Measurements from ENCODE around the gene WDR26.
"Not testable (repeated sequence)": the region's sequence is repeated elsewhere in the genome, so short reads cannot be mapped to it uniquely, and the experiment has no call there.

Gene WDR26

DNA sequence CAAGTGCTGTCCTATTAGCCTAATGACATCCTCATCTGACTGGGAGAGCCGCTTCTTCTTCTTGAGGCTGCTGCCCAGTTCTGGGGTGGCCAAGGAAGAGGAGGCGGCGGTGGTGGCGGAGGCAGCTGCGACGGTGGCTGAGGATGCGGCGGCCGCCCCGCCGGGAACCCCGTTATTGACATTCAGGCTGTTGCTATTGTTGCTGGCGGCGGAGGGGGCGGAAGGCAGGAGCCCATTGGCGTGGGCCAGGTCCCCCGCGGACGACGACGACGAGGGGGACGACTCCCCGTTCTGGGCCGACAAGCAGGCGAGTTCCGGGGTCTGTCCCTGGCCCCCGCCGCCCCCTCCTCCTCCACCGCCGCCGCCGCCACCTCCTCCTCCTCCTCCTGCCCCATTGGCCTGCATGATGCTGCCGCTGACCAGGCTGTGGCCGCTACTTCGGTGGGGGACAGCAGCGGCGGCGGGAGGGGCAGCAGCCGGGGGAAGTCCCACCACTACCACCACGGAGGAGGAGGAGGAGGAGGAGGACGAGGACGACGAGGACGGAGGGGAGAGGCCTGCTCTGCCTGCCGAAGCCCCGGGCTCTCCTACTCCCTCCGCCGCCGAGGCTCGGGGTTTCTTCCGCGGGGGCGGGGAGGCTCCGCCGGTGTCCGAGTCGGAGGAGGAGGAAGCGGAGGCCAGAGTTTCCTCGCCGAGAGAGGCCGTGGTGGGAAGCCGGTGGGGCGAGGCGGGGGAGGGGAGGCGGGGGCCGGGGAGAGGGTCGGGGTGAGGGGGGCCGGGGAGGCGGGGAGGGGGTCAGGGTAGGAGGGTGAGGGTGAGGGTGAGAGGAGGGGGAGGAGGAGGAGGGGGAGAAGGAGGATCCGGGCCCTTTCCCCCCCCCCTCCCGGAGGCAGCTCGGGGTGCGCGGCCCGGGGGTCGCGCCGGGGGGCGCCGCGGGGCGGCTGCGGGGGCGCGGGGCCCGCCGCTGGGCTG lies 610 bp downstream of the WDR26 start:
- peak in 34 of 56 donors; percentile 23 to 82 (median 56) for DNase-seq

DNA sequence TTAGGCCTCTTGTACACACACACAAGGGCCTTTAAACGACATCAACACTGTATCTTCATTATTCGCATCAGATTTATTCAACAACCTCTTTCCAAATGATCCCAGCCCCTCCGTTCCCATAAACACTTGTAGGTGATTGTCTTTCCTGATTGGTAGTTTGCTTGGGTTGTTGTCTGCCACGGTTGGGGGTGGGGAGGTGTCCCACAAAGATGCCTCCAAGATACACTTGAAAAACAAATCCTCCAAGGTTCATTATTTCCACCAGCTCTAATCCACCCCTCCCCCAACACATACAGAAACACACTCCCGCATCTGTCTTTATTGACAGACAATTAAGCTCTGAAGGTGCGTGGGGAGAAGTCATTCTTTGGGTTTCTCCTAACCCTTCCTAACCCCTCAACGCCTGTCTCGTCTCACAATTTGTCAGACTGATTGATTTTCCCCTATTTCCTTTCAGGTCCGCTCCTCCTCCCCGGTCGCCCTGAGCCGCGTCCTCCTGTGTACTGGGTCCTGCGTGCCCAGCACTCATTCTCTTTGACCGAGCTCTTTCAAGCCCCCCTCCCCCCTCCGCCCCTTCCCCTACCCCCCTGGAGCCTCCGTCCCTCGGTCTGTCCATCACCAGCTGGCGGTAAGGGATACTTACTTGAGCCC lies 1.4 kb downstream of the WDR26 start:
- DNase-seq, result peak in 13 of 56 donors; percentile 19 to 60 (median 42)

DNA sequence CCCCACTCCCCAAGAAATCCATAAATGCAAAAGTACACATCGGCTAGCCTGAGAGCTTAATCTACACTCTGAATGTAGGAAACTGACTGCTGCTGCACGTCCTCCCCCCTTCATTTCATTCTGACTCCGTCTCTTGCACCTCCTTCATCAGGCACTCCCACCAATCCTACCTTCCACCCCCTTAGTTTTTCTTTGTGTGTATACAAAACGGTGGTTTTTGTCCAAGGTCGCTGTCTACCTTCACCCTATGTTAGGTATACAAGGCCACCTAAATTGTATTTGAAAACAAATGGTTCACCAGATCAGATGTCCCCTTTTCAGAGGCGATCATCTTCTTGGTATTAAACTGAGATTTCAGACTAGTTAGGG lies 1.9 kb downstream of the WDR26 start:
- DNase-seq, result peak in 2 of 56 donors; percentile 2 to 49

DNA sequence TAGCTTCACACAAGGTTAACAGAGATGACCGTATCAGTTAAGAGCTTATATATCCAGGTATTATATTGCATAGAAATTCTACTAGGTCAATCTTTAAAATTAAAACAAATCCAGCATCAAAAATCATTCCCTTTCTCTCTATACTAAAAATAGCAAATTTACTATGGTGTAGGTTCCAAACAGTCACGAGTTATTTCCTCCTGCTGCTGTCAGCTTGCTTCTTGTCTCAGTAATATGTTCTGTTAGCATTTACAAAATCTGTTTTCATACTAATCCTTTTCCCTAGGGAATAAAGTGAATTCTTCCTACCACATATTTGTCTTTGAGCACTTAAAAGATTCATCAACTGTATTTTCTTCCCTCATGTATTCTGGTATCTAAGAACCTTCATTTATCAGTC lies 2.5 kb downstream of the WDR26 start:
- no peak for DNase-seq

DNA sequence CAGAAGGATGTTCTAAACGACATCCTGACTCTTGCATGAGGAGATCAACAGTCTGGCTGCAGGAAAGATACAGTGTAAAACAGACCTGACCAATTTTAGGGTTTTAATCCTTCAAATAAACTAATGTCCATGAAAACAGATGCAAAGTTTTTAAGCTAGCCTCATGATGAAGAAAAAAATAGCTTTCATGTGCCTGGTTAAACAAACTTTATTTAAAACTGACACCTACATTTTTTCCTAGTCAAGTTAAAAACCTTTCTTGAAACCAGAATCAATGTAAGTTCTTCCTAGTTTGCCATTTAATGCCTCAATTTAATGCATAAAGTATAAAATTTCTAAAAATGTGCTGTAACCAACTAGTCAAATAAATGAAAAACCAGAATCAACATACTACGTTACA lies 2.9 kb downstream of the WDR26 start:
- DNase-seq, result no peak

DNA sequence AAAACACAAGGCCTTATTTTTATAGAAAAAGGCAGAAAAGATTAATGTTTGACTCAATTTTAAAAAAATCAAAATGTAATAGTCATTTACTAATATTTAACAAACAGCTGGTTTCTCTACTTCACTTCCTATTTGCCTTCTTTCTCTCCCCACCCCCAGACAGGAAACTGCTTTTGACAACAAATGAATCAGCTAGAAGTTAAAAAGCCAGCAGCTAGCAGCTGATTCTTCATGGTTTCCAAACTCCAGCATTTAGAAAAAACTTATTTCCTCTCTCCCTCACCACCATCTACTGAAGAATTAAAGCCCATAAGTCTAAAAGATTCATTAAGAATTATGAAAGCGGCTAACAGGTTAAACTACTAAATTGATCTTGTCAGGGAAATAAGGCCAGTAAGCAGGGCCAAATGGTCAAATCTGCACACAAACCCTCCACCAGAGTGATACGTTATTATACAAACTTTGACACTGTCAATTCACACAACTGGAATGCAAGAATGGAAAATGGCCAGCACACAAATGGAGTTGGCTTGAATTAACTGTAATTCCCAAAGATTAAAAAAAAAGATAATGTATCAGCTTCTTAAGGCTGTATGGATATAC lies 4.0 kb downstream of the WDR26 start:
- DNase-seq, result no peak

DNA sequence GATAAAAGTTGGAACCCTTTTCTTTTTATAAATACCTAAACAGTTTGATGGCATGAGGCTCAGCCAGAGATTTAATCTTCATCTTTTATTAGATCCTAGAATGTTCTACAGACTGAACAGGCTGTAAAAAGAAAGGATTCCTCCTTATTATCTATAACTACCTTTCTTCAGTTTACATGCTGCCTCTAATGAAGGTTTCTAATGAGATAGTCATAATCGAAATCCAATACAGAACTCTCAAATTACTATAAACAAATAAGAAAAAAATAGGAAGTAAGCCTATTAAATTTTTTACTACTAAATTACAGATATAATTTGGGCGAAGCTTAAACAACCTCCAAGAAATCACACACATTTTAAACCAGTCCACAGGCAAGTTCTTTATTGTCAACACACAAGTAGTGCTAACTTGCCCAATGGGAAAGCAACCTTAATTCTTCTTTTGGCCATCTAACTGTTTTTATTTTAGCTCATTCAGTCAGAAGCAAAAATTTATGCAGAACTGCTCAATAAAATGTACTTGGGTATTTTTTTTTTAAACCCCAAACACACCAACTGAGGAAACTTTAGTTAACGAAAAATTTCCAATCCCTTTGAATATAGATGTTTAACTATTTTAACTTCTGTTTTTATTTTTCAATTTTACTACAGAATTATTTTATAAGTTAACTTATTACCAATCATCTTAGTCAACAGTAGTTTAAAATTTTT lies 4.8 kb downstream of the WDR26 start:
- no peak for DNase-seq

DNA sequence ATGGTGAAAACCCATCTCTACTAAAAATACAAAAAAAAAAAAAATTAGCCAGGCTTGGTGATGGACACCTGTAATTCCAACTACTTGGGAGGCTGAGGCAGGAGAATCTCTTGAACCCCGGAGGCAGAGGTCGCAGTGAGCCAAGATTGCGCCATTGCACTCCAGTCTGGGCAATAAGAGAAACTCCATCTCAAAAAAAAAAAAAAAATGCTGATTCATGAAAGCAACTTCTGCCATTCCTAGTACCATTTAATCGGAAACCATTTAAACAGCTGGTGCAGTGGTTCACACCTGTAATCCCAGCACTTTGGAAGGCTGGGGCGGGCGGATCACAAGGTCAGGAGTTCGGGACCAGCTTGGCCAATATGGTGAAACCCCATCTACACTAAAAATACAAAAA lies 5.9 kb downstream of the WDR26 start:
- DNase-seq, result not testable (repeated sequence)

DNA sequence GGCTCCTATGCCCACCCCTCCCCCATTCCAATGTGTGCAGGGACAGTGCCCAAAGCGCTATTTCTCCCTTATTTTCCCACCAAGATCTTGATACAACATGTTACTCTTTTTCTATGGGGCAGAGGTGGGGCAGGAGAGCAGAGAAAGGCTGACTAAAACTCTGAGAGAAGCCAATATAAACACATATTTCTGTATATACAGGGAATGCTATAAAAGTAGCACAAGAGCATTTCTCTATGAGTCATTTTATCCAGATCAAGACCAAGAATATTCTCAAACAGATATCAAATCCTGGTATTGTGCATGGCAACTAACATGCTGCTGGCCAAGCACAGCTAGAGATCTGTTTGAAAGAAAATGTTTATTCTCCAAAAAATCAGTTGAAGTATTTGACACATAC lies 7.3 kb downstream of the WDR26 start:
- no peak for DNase-seq

DNA sequence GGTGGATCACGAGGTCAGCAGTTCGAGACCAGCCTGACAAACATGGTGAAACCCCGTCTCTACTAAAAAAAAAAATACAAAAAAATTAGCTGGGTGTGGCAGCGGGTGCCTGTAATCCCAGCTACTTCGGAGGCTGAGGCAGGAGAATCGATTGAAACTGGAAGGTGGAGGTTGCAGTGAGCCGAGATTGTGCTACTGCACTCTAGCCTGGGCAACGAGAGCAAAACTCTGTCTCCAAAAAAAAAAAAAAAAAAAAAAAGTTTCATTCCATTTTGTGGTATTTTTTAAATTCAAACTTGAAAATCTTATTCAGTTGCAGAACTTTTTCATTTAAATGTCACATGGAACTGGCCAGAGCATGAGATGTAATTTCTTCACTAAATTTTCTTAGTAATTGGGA lies 7.7 kb downstream of the WDR26 start:
- not testable (repeated sequence) for DNase-seq

DNA sequence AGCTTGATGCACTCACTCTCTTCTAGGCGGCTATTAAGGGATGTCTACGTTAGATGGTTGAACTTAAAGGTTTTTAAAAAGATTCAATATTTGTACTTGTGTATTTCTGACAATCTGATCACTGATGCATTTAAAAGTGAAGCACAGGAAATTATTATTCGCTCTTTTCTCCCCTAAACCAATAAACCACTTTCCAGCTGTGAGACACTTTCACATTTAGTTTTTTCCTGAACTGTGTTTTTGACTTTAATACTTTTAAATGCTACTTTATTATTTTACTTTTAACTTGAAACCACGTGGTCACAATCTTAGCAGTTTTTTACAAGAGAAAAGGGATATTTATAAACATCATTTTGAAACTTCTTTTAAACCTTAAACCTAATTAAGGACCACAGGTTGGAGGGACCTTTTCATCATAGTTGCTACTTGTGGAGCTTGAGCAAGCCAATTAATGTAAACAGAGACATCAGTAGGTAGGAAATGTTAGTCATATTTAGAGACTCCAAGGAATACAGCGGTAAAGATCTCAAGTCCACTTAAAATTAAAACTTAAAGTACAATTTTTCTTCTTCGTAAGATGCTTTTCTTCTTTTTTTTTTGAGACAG lies 9.2 kb downstream of the WDR26 start:
- no peak for DNase-seq

DNA sequence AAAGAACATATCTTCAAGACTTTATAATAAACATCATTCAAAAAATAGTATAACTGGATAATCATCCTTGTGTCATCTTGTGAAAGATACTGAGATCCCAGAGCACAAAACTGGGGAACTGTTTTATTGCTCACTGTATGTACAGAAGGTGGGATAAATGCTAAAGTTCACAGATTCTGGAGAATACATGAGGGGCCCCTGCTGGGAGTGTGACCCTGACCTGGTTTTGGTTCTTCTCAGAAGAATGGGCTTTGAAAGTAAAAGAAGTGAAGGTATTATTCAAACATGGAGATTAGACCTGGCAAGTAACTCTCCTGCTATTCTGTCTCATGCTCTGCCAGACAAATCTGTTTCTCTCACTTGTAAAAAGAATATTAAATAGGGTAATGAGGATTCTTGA lies 14.5 kb downstream of the WDR26 start:
- no peak for DNase-seq

DNA sequence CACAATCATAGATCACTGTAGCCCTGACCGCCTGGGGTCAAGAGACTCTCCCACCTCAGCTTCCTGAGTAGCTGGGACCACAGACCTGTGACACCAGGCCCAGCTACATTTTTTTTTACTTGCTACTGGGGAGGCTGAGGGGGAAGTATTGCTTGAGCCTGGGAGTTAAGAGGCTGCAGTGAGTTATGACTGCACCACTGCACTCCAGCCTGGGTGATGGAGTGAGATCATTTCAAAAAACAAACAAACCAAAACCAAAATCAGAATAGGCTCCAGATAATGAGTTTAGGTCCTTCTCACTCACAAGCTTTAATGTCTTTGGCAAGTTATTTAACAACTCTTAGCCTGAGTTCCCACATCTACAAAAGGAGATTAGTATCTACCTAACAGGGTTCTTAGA lies 22.8 kb downstream of the WDR26 start:
- no peak for DNase-seq

DNA sequence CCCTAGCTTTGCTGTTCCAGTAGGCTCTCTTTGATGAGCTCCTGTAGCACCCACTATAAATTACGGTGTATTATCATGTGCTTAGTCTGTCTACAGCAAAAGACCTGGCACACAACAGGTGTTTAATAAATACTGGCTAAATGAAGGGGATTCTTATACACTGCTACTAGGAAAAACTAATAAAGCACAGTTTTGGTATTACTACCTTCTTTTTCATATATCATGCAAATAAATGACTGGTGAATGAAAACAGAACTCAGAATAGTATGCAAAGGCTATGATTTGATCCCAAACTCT lies 26.4 kb downstream of the WDR26 start:
- no peak for DNase-seq

DNA sequence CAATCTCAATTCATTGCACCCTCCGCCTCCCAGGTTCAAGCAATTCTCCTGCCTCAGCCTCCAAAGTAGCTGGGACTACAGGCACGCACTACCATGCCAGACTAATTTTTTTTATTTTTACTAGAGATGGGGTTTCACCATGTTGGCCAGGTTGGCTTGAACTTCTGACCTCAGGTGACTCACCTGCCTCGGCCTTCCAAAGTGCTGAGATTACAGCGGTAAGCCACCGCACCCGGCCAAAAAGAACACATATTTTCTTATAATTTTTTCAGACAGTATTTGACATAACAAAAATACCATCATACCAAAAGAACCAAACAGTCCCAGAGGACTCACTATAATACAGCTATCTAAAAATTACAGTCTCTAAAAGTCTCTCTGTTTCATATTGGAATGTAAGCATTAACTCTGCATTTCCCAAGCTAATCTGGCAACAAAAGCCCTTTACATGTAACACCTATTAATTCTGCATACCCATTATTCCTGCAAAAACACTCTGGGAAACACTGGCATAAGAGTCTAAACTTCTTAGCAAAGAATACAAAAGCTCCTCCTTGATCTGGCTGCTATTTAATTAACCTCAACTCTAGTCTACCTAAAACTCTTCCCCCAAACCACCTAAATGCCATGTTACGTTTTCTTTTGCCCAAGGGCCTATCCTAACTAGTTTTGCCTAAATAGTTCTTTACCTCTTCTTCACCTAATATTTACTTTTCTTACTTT lies 26.9 kb downstream of the WDR26 start:
- no peak for DNase-seq

DNA sequence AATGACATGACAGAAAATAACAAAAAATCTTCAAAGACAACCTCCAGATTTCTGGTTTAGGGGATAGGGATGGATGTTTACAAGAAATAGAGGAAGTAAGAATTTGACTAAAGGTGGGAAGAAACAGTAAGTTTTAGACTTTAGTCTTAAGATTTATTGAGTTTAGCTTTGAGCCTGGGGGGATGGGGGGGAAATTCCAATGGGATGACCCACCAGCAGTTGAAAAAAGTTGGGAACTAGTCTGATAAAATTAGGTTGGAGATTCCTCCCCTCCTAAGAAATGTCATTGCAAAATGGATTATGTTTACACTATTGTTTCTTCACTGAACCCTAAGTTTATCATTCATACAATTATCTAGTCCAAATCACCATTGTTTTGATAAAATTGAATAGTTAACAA lies 28.4 kb downstream of the WDR26 start:
- no peak for DNase-seq

DNA sequence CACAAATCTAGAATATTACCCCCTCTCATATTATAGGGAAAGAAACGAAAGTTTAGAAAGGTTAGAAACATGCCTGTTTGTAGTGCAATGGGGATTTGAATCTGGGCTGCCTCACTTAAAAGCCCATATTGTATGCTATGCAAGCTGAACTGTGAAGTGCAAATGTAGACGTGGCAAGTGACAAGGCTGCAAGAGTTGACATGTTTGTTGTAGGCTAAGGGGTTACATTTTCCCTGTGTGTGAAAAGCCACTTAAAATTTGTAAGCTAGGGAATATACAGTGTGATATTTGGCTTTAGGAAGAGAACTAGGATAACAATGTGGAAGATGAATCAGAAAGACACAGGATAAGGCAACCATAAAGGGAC lies 29.0 kb downstream of the WDR26 start:
- no peak for DNase-seq

DNA sequence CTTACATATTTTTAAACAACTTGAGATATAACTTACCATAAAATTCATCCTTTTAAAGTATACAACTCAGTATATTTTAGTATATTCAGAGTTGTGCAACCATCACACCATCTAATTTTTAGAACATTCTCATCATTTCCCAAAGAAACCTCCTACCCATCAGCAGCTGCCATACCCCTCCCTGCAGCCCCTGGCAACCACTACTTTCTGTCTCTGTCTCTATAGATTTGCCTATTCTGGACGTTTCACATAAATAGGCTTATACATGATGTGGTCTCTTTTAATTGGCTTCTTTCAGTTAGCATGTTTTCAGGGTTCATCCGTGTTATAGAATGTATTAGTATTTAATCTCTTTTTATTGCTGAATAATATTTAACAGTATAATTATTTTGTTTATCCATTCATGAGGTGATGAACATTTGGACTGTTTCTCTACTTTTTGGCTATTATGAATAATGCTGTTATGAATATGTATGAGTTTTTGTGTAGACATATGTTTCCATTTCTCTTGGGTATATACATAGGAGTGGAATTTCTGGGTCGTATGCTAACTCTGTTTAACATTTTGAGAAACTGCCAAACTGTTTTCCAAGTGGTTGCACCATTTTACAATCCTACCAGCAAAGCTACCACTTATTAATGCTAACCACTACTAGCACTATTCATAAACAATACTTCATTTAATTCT lies 29.5 kb downstream of the WDR26 start:
- DNase-seq, result no peak

DNA sequence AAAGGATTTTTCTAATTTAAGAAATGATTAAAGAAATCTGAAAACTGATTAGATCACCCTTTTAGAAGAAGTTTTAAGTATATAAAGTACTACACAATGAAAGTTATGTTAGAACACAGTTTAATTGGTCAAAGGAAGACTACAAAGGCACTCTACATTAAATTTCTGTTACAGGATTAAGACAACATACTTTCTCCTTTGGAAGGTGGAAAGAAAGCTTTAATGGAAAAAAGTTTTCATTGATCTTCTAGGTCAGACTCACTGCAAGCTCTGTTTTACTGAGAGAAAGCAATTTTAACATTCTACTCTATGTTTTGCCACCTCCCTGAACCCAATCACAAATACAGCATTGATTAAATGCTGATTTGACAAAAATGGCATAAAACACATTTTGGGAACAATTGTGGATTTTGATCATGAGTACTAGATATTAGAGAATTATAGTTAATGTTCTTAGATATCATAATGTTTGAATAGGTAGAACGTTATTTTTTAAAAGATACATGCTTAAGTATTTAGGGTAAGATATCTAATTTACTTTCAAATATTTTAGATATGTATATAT lies 32.0 kb downstream of the WDR26 start:
- DNase-seq, result no peak

DNA sequence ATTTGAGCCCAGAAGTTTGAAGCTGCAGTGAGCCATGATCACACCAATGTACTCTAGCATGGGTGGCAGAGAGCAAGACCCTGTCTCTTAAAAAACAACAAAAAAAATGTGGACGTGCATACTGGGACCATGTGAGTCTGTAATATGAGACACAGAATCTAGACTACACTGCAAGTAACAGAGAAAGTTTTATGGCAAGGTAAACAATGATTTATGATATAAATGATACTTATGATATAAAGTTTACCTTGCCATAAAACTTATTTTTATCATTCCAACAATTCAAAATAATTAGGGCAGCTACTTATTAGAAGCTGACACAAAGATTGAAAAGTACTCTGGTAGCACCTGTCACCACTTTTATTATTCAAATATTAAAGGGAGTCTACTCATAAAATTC lies 34.7 kb downstream of the WDR26 start:
- DNase-seq, result no peak
